Bronchial epithelial cell (primary cell): ENCODE data around the gene ARHGEF10L. TPM values are rescaled to one million over a fixed set of nuclear protein-coding genes. Genes with fewer than 3 reads are reported as not detected.

ENCODE experiments used
- DNase-seq: peaks from one replicate; pipeline ENCODE4 v3.0.0-alpha.2; 2010; ENCODE audit warnings: low read depth
- FAIRE-seq: peaks from 2 replicates; lab custom pipeline; 2011; peaks lifted over from hg19 to GRCh38; lab: Jason Lieb, UNC
- H3K27me3 ChIP-seq: 2 replicates; pipeline ENCODE4 v1.5.1; 2011; ENCODE audit warnings: low read length; ENCODE audit not compliant: control insufficient read depth, insufficient read depth
- H3K36me3 ChIP-seq: 2 replicates; pipeline ENCODE4 v1.5.1; 2011; ENCODE audit warnings: low read length; ENCODE audit not compliant: control insufficient read depth, insufficient read depth
- H3K4me3 ChIP-seq: 2 replicates; pipeline ENCODE4 v1.5.1; 2011; ENCODE audit warnings: mild to moderate bottlenecking, low read depth, low read length, control low read depth
- total RNA-seq: library from RNA; depleted of rRNA; stranded (reverse); fragments of >200 nt; gene quantifications from 2 replicates; pipeline ENCODE4 v1.2.1, GENCODE V29; 2014
- TF ChIP-seq, protein P1 (sequence below): IDR thresholded peaks from 2 replicates; pipeline ENCODE4 v1.5.1; 2011; ENCODE audit warnings: mild to moderate bottlenecking, moderate library complexity, low read length, control low read depth, inconsistent platforms; ENCODE audit not compliant: insufficient read depth, severe bottlenecking

Gene ARHGEF10L
- total RNA-seq, 1 donor from 2014 or later: 6.3 TPM

DNA sequence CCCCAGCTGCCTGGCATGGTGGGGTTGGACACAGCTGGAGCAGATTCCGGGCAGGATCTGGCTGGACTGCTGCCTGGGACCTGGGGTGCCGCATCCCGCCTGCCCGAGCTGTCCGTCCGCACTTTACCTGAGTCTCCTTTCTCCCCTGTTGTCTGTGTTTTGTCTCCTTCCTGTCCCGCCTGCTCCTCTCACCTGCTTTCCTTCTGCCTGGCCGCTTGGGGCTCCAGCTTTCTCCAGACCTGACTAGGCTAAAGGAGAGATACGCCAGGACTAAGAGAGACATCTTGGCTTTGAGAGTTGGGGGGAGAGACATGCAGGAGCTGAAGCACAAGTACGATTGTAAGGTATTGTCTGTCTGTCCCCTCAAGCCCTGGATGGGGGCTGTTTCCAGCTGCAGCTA lies 73.3 kb downstream of the ARHGEF10L start:
- no peak for FAIRE-seq
- Histone ChIP-seq H3K4me3 (no peak overlapping the region), H3K36me3 (peaks cover 3% of the 10 kb centered on the region), H3K27me3 (no peaks in the 10 kb centered on the region)
- TF ChIP-seq, protein P1, sequence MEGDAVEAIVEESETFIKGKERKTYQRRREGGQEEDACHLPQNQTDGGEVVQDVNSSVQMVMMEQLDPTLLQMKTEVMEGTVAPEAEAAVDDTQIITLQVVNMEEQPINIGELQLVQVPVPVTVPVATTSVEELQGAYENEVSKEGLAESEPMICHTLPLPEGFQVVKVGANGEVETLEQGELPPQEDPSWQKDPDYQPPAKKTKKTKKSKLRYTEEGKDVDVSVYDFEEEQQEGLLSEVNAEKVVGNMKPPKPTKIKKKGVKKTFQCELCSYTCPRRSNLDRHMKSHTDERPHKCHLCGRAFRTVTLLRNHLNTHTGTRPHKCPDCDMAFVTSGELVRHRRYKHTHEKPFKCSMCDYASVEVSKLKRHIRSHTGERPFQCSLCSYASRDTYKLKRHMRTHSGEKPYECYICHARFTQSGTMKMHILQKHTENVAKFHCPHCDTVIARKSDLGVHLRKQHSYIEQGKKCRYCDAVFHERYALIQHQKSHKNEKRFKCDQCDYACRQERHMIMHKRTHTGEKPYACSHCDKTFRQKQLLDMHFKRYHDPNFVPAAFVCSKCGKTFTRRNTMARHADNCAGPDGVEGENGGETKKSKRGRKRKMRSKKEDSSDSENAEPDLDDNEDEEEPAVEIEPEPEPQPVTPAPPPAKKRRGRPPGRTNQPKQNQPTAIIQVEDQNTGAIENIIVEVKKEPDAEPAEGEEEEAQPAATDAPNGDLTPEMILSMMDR: no peak
- no peak for DNase-seq

DNA sequence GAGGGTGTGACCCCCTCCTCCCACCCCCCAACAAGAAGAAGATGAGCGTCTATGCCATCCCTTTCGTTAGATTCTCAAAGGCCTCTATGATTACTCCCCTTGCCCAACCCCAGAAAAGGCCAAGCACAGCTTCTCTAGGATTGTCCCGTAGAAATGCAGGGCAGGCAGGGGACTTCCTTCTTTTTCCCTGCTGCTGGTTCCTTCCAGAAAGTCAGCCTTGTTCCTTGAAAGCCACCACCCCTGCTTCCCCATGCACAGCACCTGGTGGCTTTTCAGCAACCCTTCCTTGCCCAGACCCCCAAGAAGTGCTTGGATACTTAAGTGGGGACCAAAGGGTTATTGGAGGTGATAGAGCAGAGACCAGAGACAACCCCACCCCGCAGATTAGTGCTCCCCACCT lies 75.1 kb downstream of the ARHGEF10L start:
- TF ChIP-seq, protein P1: no peak
- no peak for FAIRE-seq

DNA sequence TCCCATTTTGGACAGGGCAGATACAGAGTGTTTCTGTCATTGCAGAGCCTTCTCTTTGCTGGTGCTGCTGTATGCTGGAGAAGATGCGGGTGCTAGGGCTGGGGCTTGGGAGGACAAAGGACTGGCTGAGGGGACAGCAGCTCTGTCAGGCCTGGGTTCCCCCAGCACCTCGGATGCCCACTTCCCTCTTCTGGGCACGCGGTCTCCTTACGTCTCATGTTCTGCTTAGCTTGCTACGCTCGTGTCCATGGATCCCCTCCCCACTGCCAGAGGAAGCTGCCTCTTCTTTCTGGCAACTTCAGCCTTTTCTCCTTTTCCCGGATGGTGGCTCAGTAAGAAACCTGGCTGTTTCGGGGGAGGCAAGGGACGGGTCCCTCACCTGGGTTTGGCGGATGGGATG lies 75.7 kb downstream of the ARHGEF10L start:
- Histone ChIP-seq H3K27me3 (no peaks in the 10 kb centered on the region), H3K4me3 (no peak overlapping the region), H3K36me3 (peaks cover 3% of the 10 kb centered on the region)
- FAIRE-seq (no peak), DNase-seq (no peak)
- TF ChIP-seq, protein P1: no peak

More for the DNA sequence above, 75.1 kb downstream of the ARHGEF10L start:
- Histone ChIP-seq H3K27me3 (no peaks in the 10 kb centered on the region), H3K4me3 (no peak overlapping the region), H3K36me3 (peaks cover 3% of the 10 kb centered on the region)
- DNase-seq: no peak

DNA sequence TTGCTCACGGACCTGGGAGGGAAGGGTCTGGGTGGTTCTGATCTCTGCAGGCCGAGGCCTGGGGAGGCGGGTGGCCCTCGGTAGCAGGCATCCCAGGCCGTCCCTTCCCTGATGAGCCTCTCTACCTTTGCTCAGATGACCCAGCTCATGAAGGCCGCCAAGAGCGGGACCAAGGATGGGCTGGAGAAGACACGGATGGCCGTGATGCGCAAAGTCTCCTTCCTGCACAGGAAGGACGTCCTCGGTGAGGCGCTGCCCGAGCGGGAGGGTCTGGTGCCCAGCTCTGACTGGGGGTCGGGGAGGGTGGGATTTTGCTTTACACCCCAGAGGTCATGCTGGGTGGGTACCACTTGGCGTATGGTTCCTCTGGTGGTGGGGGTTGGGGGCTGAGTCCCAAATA lies 76.5 kb downstream of the ARHGEF10L start:
- Histone ChIP-seq H3K27me3 (no peaks in the 10 kb centered on the region), H3K36me3 (peaks cover 3% of the 10 kb centered on the region), H3K4me3 (no peak overlapping the region)
- DNase-seq (no peak), FAIRE-seq (no peak)
- TF ChIP-seq, protein P1: no peak

DNA sequence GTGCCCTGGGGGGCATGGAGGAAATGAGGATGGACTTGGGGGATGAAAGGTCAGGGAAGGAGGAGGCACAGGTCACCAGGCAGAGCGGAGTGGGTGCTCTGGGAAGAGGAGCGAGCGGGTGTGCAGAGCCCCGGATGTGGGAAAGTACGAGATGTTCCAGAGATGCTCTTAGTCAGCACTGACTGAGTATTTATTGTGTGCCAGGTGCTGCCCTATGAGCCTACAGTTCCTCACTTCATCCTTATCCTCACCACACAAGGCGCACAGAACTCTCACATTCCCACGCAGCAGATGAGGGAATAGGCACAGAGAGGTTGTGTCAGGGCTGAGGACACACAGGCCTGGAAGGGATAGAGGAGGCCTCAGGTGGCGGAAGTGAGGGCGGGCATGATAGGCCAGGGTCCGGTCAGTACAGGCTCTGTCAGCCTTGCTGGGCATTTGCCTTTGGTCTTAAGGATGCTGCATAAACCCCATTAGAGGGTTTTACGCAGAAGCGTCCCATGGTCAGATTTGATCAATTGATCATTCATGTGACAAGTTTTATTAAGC lies 77.3 kb downstream of the ARHGEF10L start:
- TF ChIP-seq, protein P1: no peak
- peaks cover 3% of the 10 kb centered on the region for H3K36me3 ChIP-seq
- DNase-seq (peak; percentile 17), FAIRE-seq (peak; percentile 7)
- H3K27me3 ChIP-seq: no peaks in the 10 kb centered on the region
- no peak overlapping the region for H3K4me3 ChIP-seq
